Prostate gland (tissue), 2 donors: ENCODE data around the gene ASCC2.

Experiments
- CTCF ChIP-seq, 4 experiments: fragments of 200-600 bp in 2 of 4; fragments of 450-650 bp in 2 of 4; sonication (generic) in 2 of 4; IDR thresholded peaks; 1 replicate in 3 of 4; 2 replicates in 1 of 4; pipeline ENCODE4 v1.5.1; 2016 to 2019; ENCODE audit warnings: antibody characterized with exemption in 4 of 4, mild to moderate bottlenecking in 2 of 4, moderate library complexity in 2 of 4
- POLR2A ChIP-seq: fragments of 450-650 bp; IDR thresholded peaks from one replicate; pipeline ENCODE4 v1.6.1; 2016; ENCODE audit warnings: antibody characterized with exemption, mild to moderate bottlenecking

GRCh38 chr22:29741926-29742325 lies 96.1 kb downstream of the ASCC2 start:
- TF ChIP-seq CTCF (IDR thresholded peaks at IDR 0.05) (no peak), POLR2A (no peak)
